Neuronal stem cell (in vitro differentiated cells): ENCODE measurements around the gene ARPC4.

Source experiments
- DNase-seq: peaks from one replicate; pipeline ENCODE4 v3.0.0-alpha.2; 2013; ENCODE audit warnings: low spot score
- H2AFZ ChIP-seq: one replicate; pipeline ENCODE4 v1.6.1; 2013; ENCODE audit warnings: mild to moderate bottlenecking, low read length, inconsistent platforms
- H2AK5ac ChIP-seq: 2 replicates; pipeline ENCODE4 v1.6.1; 2013; ENCODE audit warnings: low read depth, mild to moderate bottlenecking, inconsistent platforms, low read length, moderate library complexity, mixed read lengths
- H2BK120ac ChIP-seq: 2 replicates; pipeline ENCODE4 v1.6.1; 2013; ENCODE audit warnings: low read depth, mild to moderate bottlenecking, inconsistent platforms, low read length, moderate library complexity, mixed read lengths
- H2BK12ac ChIP-seq: one replicate; pipeline ENCODE4 v1.6.1; 2013; ENCODE audit warnings: low read length, inconsistent platforms
- H2BK15ac ChIP-seq: 2 replicates; pipeline ENCODE4 v1.6.1; 2013; ENCODE audit warnings: mild to moderate bottlenecking, low read length, inconsistent platforms, mixed read lengths
- H2BK5ac ChIP-seq: one replicate; pipeline ENCODE4 v1.6.1; 2013; ENCODE audit warnings: inconsistent platforms, mild to moderate bottlenecking, low read length, moderate library complexity
- H3K14ac ChIP-seq: one replicate; pipeline ENCODE4 v1.6.1; 2013; ENCODE audit warnings: low read length, inconsistent platforms
- H3K18ac ChIP-seq: 2 replicates; pipeline ENCODE4 v1.6.1; 2013; ENCODE audit warnings: low read length, inconsistent platforms
- H3K23ac ChIP-seq: 2 replicates; pipeline ENCODE4 v1.6.1; 2013; ENCODE audit warnings: low read depth, mild to moderate bottlenecking, mixed read lengths, low read length, inconsistent platforms; ENCODE audit not compliant: poor library complexity
- H3K27ac ChIP-seq: replicated peaks from 3 replicates; pipeline ENCODE4 v1.5.1; 2013; ENCODE audit warnings: low read length, inconsistent platforms
- H3K27me3 ChIP-seq, 3 experiments: 2 replicates each; pipeline ENCODE4 v1.6.1; 2013; ENCODE audit warnings: low read length in 3 of 3, mild to moderate bottlenecking in 2 of 3, inconsistent platforms in 1 of 3, low read depth in 1 of 3, mixed read lengths in 1 of 3, moderate library complexity in 1 of 3; ENCODE audit not compliant: control insufficient read depth in 3 of 3, insufficient read depth in 3 of 3
- H3K36me3 ChIP-seq, 2 donors: replicated peaks in 1 of 2; 2 replicates each; pipeline ENCODE4 v1.6.1; 2013; ENCODE audit warnings: low read length in 2 of 2; ENCODE audit not compliant: control insufficient read depth in 2 of 2, insufficient read depth in 2 of 2
- H3K4ac ChIP-seq: 2 replicates; pipeline ENCODE4 v1.6.1; 2013; ENCODE audit warnings: inconsistent platforms, mild to moderate bottlenecking, low read length, moderate library complexity
- H3K4me1 ChIP-seq, 2 donors: 1 replicate in 1 of 2; 2 replicates in 1 of 2; pipeline ENCODE4 v1.6.1; 2013; ENCODE audit warnings: low read length in 2 of 2, low read depth in 1 of 2; ENCODE audit not compliant: control insufficient read depth in 2 of 2, insufficient read depth in 1 of 2
- H3K4me2 ChIP-seq: one replicate; pipeline ENCODE4 v1.6.1; 2013; ENCODE audit warnings: mild to moderate bottlenecking, low read length, inconsistent platforms; ENCODE audit not compliant: insufficient read depth, poor library complexity, severe bottlenecking
- H3K4me3 ChIP-seq, 2 donors: 2 replicates each; pipeline ENCODE4 v1.5.1; 2013; ENCODE audit warnings: low read length in 2 of 2, mild to moderate bottlenecking in 2 of 2, inconsistent platforms in 1 of 2, moderate library complexity in 1 of 2
- H3K79me1 ChIP-seq: one replicate; pipeline ENCODE4 v1.6.1; 2013; ENCODE audit warnings: low read depth, mild to moderate bottlenecking, inconsistent platforms, low read length, moderate library complexity
- H3K9ac ChIP-seq: one replicate; pipeline ENCODE4 v1.6.1; 2013; ENCODE audit warnings: mild to moderate bottlenecking, low read depth, low read length, inconsistent platforms; ENCODE audit not compliant: poor library complexity
- H3K9me3 ChIP-seq, 2 donors: replicated peaks in 1 of 2; 2 replicates each; pipeline versions ENCODE3 to v1.6.1; 2013; ENCODE audit warnings: low read length in 2 of 2, mild to moderate bottlenecking in 2 of 2, inconsistent platforms in 1 of 2, low read depth in 1 of 2, mixed read lengths in 1 of 2, moderate library complexity in 1 of 2; ENCODE audit not compliant: control insufficient read depth in 2 of 2, insufficient read depth in 1 of 2
- H4K8ac ChIP-seq: one replicate; pipeline ENCODE4 v1.6.1; 2013; ENCODE audit warnings: low read depth, mild to moderate bottlenecking, inconsistent platforms, low read length, moderate library complexity
- H4K91ac ChIP-seq: one replicate; pipeline ENCODE4 v1.6.1; 2013; ENCODE audit warnings: low read length, low read depth, mild to moderate bottlenecking, inconsistent platforms; ENCODE audit not compliant: poor library complexity
- WGBS, 2 donors: extraction: QIAGEN DNeasy Blood & Tissue Kit; methylation state at CpG; one replicate each; pipeline ENCODE4 v1.1.7; 2013; ENCODE audit warnings: missing lambda C conversion rate in 2 of 2, mixed read lengths in 1 of 2; ENCODE audit not compliant: insufficient read length in 2 of 2, insufficient replicate concordance in 1 of 2; ENCODE audit errors: extremely low coverage in 2 of 2; 5-methylcytosine and 5-hydroxymethylcytosine counted together

Gene ARPC4

GRCh38 chr3:9776896-9777693 lies 15.8 kb upstream of the ARPC4 start:
- Histone ChIP-seq H3K4me2 (no peak overlapping the region), H3K36me3 (peaks cover 13 to 33% of the 10 kb centered on the region in 2 donors), H3K4ac (no peak overlapping the region), H3K23ac (no peak overlapping the region), H4K8ac (no peak overlapping the region), H3K18ac (no peak overlapping the region), H3K4me3 (no peak overlapping the region), H3K9me3 (no peaks in the 10 kb centered on the region), H3K27ac (no peak overlapping the region), H3K4me1 (no peaks in the 10 kb centered on the region), H3K79me1 (peaks cover 3% of the 10 kb centered on the region), H2AFZ (no peak overlapping the region), H3K14ac (no peak overlapping the region), H2AK5ac (no peak overlapping the region), H2BK12ac (no peak overlapping the region), H3K27me3 (no peaks in the 10 kb centered on the region), H2BK5ac (no peak overlapping the region), H2BK120ac (no peak overlapping the region), H4K91ac (no peak overlapping the region), H2BK15ac (no peak overlapping the region), H3K9ac (no peak overlapping the region)
- 100% methylated on average over 1 of the region's 5 CpGs; no CpG with 5 or more reads in 1 of the 2 donors for WGBS, 2 donors
- no peak for DNase-seq

- H3K27me3 ChIP-seq, result no peaks in the 10 kb centered on the region
- no peak overlapping the region for H2BK5ac ChIP-seq
- H3K4ac ChIP-seq, result no peak overlapping the region
- no peak overlapping the region for H2BK15ac ChIP-seq
- no peak overlapping the region for H3K4me2 ChIP-seq
- H3K27ac ChIP-seq, result no peak overlapping the region
- no peak overlapping the region for H2AK5ac ChIP-seq
- no peak overlapping the region for H2BK12ac ChIP-seq
- no peak overlapping the region for H2BK120ac ChIP-seq
- H3K79me1 ChIP-seq, result peaks cover 3% of the 10 kb centered on the region
- H3K18ac ChIP-seq, result no peak overlapping the region
- DNase-seq, result no peak
- H3K4me3 ChIP-seq, result no peak overlapping the region
- no peak overlapping the region for H4K8ac ChIP-seq
- no peak overlapping the region for H2AFZ ChIP-seq
- H4K91ac ChIP-seq, result no peak overlapping the region
- no peak overlapping the region for H3K14ac ChIP-seq
- H3K9me3 ChIP-seq, result no peaks in the 10 kb centered on the region
- no peak overlapping the region for H3K9ac ChIP-seq
- H3K36me3 ChIP-seq, result peaks cover 13 to 39% of the 10 kb centered on the region in 2 donors
- no CpG with 5 or more reads among the region's 1 CpG for WGBS, 2 donors
- no peaks in the 10 kb centered on the region for H3K4me1 ChIP-seq
- no peak overlapping the region for H3K23ac ChIP-seq
Measured at GRCh38 chr3:9777694-9778021, 15.2 kb upstream of the ARPC4 start.

GRCh38 chr3:9778143-9779074 lies 14.5 kb upstream of the ARPC4 start:
- Histone ChIP-seq H3K4me3 (no peak overlapping the region), H3K4me2 (no peak overlapping the region), H4K8ac (no peak overlapping the region), H2AK5ac (no peak overlapping the region), H2BK15ac (no peak overlapping the region), H3K27me3 (no peaks in the 10 kb centered on the region), H2BK12ac (no peak overlapping the region), H3K14ac (no peak overlapping the region), H3K36me3 (peaks cover 15 to 46% of the 10 kb centered on the region in 2 donors), H3K18ac (no peak overlapping the region), H2BK5ac (no peak overlapping the region), H4K91ac (no peak overlapping the region), H3K27ac (no peak overlapping the region), H3K79me1 (peaks cover 3% of the 10 kb centered on the region), H2BK120ac (no peak overlapping the region), H3K23ac (no peak overlapping the region), H3K4me1 (no peaks in the 10 kb centered on the region), H3K9ac (no peak overlapping the region), H2AFZ (no peak overlapping the region), H3K9me3 (no peaks in the 10 kb centered on the region), H3K4ac (no peak overlapping the region)
- no peak for DNase-seq
- WGBS, 2 donors, result no CpG with 5 or more reads among the region's 5 CpGs

- Histone ChIP-seq H3K27ac (no peak overlapping the region), H3K14ac (no peak overlapping the region), H3K79me1 (peaks cover 3% of the 10 kb centered on the region), H3K9me3 (no peaks in the 10 kb centered on the region), H2BK12ac (no peak overlapping the region), H3K4ac (no peak overlapping the region), H4K91ac (no peak overlapping the region), H2BK120ac (no peak overlapping the region), H3K4me3 (no peak overlapping the region), H3K27me3 (no peaks in the 10 kb centered on the region), H3K18ac (no peak overlapping the region), H2AFZ (no peak overlapping the region), H3K4me1 (no peaks in the 10 kb centered on the region), H3K4me2 (no peak overlapping the region), H2AK5ac (no peak overlapping the region), H2BK5ac (no peak overlapping the region), H4K8ac (no peak overlapping the region), H2BK15ac (no peak overlapping the region), H3K36me3 (peaks cover 20 to 52% of the 10 kb centered on the region in 2 donors), H3K23ac (no peak overlapping the region), H3K9ac (no peak overlapping the region)
- no CpG with 5 or more reads among the region's 6 CpGs for WGBS, 2 donors
- DNase-seq, result no peak
Measured at GRCh38 chr3:9779075-9779593, 13.7 kb upstream of the ARPC4 start.
